Activated T-cell treated with anti-CD3 and anti-CD28 coated beads, Interleukin-2, amount 50 U/mL, for 4 hours (primary cell): Measurements from ENCODE around the gene CCP110. TPM values are rescaled to one million over a fixed set of nuclear protein-coding genes. Genes with fewer than 3 reads are reported as not detected.

Experiments used
- ATAC-seq, 2 donors: fragments of 200-7000 bp; cut with Tn5 transposase; one replicate each; pipeline ENCODE4 v1.10.0; 2021
- DNase-seq: peaks from one replicate; pipeline ENCODE4 v3.0.0-alpha.2; 2020
- H3K27me3 Mint-ChIP-seq: one replicate; pipeline ENCODE4 v1.8.0; 2021; ENCODE audit warnings: low read depth, mixed read lengths
- H3K36me3 Mint-ChIP-seq: one replicate; pipeline ENCODE4 v1.8.0; 2022; ENCODE audit warnings: mixed read lengths; ENCODE audit not compliant: insufficient read depth
- H3K4me1 Mint-ChIP-seq: one replicate; pipeline ENCODE4 v1.8.0; 2021; ENCODE audit warnings: low read depth, mixed read lengths
- H3K4me3 Mint-ChIP-seq: one replicate; pipeline ENCODE4 v1.8.0; 2021; ENCODE audit warnings: mild to moderate bottlenecking, moderate library complexity, mixed read lengths
- H3K9me3 Mint-ChIP-seq: one replicate; pipeline ENCODE4 v1.8.0; 2021; ENCODE audit warnings: mixed read lengths
- total RNA-seq, 3 donors: library from RNA; stranded (reverse); gene quantifications; one replicate each; pipeline ENCODE4 v1.2.1, GENCODE V29; 2021

CCP110 gene
- total RNA-seq, 3 donors from 2014 or later, result 14.1 to 17.4 (median 15.3) TPM

DNA sequence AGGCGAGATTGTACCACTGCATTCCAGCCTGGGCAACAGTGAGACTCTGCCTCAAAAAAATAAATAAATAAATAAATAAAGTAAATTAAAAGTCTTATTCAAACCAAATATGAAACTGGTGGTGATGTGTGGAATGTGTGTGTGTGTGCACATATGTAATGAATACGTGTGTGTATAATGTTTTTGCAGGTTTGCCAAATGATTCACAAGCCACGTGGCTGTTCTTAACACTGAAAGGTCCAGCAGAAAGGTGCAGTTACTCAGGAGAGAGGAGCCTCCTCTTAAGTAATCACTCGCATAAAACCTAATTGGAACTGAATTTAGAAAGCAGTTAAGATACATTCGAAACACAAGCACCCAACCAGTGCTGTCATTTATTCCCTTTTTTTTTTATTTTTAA is 24.7 kb upstream of the CCP110 start:
- no peaks in the 10 kb centered on the region for H3K27me3 Mint-ChIP-seq
- DNase-seq, result no peak
- peaks cover 2% of the 10 kb centered on the region for H3K4me1 Mint-ChIP-seq
- ATAC-seq, result no peak
- H3K36me3 Mint-ChIP-seq, result peaks cover 25% of the 10 kb centered on the region
- no peaks in the 10 kb centered on the region for H3K9me3 Mint-ChIP-seq
- H3K4me3 Mint-ChIP-seq, result no peak overlapping the region

DNA sequence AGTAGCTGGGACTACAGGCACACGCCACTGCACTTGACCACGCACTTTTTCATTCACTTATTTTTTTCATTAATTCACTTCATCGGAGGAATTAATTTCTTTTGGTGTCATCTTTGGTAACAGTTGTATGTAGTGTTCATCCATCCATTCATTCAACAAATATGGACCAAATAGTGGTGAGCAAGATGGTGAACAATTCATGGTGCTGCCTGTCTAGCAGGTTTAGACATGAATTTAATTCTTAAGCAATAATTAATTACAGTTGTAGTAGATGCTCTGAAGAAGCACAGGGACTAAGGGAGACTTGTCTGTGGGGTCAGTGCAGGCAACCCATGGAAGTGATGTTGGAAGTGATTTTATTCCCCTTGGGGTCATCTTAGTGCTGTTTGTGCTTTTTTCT is 24.3 kb upstream of the CCP110 start:
- ATAC-seq (no peak), DNase-seq (no peak)
- Mint-ChIP-seq H3K9me3 (no peaks in the 10 kb centered on the region), H3K27me3 (no peaks in the 10 kb centered on the region), H3K4me1 (no peaks in the 10 kb centered on the region), H3K4me3 (no peak overlapping the region), H3K36me3 (peaks cover 28% of the 10 kb centered on the region)

DNA sequence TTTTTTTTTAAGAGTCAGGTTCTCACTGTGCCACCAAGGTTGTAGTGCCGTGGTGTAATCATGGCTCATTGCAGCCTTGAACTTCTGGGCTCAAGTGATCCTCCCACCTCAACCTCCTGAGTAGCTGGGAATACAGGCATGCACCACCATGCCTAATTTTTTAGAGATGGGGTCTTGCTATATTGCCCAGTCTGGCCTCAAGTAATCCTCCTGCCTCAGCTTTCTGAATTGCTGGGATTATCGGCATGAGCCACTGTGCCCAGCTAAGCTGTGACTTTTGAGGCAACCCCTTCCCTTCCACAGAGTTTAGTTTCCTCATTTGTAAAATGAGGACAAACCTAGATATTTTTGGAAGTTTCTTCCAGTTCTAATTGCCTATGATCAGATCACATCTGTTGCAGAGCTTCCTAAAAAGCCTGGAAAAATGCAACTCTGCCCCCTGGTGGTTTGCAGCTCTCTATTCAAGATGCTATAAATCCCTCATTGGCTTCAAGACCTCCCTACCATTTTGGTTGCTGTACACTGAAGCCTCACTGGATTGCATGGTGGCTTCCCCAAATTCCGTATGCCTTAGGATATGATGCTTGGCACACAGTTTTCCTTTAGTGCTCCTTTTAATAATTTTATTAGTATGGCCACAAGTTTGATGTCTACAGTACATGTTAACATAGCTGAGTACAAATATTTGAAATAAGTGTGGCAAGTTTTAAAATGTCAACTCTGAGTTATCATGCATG is 21.2 kb upstream of the CCP110 start:
- Mint-ChIP-seq H3K4me3 (no peak overlapping the region), H3K36me3 (peaks cover 39% of the 10 kb centered on the region), H3K4me1 (no peaks in the 10 kb centered on the region), H3K9me3 (no peaks in the 10 kb centered on the region), H3K27me3 (no peaks in the 10 kb centered on the region)
- peak; percentile 54 for DNase-seq
- ATAC-seq, result peak; percentile 41 to 60

DNA sequence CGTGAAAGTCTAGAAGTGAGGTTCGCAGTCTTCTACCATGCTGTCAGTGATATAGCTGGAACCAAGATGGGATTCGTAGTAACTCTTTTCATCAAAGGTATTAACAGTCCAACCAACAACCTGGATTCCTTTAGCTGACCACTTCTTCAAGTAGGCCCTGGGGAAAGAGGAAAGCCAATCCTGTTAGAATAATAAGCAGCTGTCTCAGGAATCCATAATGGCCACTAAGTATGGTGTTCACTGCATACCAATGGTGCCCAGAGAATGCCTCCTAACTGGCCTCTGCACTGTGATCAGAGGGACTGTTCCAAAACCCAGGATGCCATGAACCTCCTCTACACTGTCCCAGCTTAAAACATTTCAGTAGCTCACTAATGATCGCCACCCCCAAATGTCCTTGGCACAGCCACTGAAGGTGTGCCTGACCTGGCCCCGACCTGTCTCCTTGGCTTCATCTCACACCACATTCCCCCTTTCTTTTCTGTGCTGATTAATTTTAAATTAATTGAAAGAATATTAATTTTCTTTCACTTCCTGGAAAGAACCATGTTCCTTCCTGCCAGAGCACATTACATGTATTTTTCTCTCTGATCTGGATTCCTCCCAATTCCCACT is 20.2 kb upstream of the CCP110 start:
- ATAC-seq (no peak), DNase-seq (no peak)
- Mint-ChIP-seq H3K36me3 (peaks cover 38% of the 10 kb centered on the region), H3K4me1 (no peaks in the 10 kb centered on the region), H3K4me3 (no peak overlapping the region), H3K9me3 (no peaks in the 10 kb centered on the region), H3K27me3 (no peaks in the 10 kb centered on the region)

DNA sequence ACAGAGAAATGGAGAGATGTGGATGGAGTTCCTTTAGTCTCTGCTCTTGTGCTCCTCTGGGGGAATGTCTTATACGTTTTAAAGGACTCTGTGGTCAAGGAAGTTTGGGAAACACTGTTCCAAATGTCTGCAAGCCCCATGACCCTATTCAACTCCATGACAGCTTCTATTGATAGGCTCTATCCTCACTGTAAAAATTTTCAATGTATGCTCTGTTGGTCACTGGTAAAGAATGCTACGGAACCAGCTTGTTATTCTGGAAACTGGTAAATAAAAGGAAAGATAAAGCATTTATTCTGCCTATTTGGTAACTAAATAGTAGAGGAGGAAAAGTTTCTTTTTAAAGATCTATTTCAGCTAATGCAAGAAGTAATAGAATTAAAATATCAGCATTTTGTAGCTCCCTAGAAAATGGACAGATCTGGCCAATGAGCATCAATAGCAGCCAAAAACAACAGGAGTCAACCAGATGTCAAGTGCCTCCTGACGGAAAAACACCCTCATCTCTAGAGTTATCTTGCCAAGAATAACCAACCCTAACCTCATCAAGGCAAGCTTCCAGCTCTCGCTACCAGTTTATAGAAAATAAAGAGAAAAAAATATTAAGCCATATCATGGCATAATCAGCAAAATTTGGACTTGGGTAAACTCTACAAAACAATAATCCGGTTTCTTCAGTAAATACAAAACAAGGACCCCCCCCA is 18.0 kb upstream of the CCP110 start:
- no peaks in the 10 kb centered on the region for H3K9me3 Mint-ChIP-seq
- no peak overlapping the region for H3K4me3 Mint-ChIP-seq
- peaks cover 31% of the 10 kb centered on the region for H3K36me3 Mint-ChIP-seq
- H3K4me1 Mint-ChIP-seq, result no peaks in the 10 kb centered on the region
- DNase-seq (no peak), ATAC-seq (no peak)
- no peaks in the 10 kb centered on the region for H3K27me3 Mint-ChIP-seq

DNA sequence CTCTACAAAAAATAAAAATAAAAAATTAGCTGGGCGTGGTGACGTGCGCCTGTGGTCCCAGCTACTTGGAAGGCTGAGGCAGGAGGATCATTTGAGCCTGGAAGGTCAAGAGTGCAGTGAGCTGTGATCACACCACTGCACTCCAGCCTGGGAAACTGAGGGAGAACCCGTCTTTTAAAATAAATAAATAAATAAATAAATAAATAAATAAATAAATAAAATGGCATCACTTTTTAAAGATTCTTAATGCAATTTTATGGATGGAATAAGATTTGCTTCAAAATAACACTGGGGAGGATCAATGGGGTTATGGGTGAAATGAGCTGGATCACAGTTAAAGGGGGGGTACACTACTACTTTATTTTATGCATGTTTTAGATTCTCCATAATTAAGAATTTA is 16.8 kb upstream of the CCP110 start:
- peaks cover 28% of the 10 kb centered on the region for H3K36me3 Mint-ChIP-seq
- H3K4me3 Mint-ChIP-seq, result no peak overlapping the region
- no peaks in the 10 kb centered on the region for H3K27me3 Mint-ChIP-seq

DNA sequence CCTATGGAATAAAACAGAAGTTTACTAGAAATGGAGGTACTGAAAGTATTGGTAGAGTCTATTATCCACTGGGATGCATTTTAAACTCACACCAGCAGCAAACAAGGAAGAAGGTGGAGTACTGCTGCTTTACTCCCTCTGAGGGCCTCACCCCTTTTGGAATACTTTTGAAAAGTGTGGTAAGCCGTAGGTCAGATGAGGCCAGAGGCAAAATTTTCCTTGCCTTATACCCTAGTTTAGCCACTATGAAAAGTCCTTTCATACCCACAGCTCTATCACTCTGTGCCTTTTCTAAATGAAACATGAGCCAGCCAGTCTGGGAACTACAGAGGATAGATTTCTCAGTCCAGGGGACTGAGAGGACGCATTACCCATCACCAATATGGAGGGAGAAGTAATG is 15.9 kb upstream of the CCP110 start:
- Mint-ChIP-seq H3K4me1 (peaks cover 4% of the 10 kb centered on the region), H3K9me3 (no peaks in the 10 kb centered on the region), H3K36me3 (peaks cover 27% of the 10 kb centered on the region), H3K27me3 (no peaks in the 10 kb centered on the region), H3K4me3 (no peak overlapping the region)
- DNase-seq, result no peak
- no peak for ATAC-seq

More for the DNA sequence above, 16.8 kb upstream of the CCP110 start:
- no peaks in the 10 kb centered on the region for H3K4me1 Mint-ChIP-seq
- no peak for ATAC-seq
- no peaks in the 10 kb centered on the region for H3K9me3 Mint-ChIP-seq
- no peak for DNase-seq

DNA sequence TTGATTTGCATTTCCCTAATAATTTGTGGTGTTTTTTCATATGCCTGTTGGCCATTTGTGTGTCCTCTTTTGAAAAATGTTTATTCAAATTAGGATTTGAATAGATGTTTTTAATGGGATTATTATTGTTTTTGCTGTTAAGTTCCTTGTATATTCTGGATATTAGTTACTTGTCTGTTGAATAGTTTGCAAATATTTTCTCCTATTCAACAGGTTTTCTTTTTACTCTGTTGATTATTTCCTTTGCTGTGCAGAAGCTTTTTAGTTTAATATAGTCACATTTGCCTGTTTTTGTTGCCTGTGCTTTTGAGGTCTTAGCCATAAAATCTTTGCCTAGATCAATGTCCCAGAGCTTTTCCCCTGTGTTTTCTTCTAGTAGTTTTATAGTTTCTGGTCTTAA is 11.4 kb upstream of the CCP110 start:
- Mint-ChIP-seq H3K36me3 (peaks cover 27% of the 10 kb centered on the region), H3K4me3 (no peak overlapping the region), H3K27me3 (no peaks in the 10 kb centered on the region), H3K4me1 (peaks cover 12% of the 10 kb centered on the region), H3K9me3 (no peaks in the 10 kb centered on the region)
- ATAC-seq, result no peak
- no peak for DNase-seq

DNA sequence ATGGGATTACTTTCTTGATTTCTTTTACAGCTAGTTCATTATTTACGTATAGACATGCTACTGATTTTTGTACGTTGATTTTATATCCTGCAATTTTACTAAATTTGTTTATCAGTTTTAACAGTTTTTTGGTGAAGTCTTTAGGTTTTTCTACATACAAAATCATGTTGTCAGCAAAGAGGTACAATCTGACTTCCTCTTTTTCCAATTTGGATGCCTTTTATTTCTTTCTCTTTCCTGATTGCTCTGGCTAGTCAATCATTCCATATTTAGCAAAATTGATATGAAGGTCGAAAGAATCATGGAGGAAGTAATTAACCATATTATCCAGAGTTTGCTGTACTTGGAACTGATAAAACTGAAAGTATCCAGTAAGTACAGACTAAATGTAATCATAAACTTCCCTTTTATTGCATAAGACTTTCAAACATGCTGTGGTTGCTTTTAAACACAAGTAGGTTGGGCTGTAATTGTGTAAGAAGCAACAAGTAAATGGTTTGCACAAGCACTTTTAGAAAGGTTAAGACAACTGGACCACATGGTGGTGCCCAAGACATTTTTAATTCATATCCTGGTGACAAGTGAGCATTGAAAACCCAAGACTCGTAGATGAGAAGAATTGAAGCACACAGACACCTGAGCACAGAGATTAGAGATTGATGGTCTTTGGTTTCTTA is 10.2 kb upstream of the CCP110 start:
- Mint-ChIP-seq H3K36me3 (peaks cover 27% of the 10 kb centered on the region), H3K9me3 (no peaks in the 10 kb centered on the region), H3K27me3 (no peaks in the 10 kb centered on the region), H3K4me1 (peaks cover 20% of the 10 kb centered on the region), H3K4me3 (no peak overlapping the region)
- no peak for ATAC-seq
- DNase-seq, result no peak

DNA sequence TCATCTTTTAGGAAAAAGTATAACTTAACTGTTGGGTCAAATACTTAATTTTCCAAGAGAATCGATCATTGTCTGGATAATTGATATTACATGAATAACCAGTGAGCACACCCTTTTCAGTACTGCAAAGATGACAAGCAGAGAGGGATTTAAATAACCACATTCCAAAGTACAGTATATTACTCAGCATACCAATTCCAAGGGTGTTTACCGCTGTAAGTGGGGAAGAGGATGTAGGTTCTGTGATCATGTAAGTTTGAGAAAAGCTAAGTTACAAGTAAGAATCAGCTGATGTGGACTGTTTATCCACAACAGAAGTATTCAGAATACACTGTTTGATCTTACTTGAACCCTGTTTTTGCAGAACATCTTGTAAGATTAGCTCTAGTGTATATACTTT is 8.0 kb upstream of the CCP110 start:
- no peaks in the 10 kb centered on the region for H3K27me3 Mint-ChIP-seq
- peaks cover 38% of the 10 kb centered on the region for H3K4me1 Mint-ChIP-seq
- no peak overlapping the region for H3K4me3 Mint-ChIP-seq
- no peak for ATAC-seq
- no peaks in the 10 kb centered on the region for H3K9me3 Mint-ChIP-seq
- no peak for DNase-seq
- peaks cover 27% of the 10 kb centered on the region for H3K36me3 Mint-ChIP-seq

DNA sequence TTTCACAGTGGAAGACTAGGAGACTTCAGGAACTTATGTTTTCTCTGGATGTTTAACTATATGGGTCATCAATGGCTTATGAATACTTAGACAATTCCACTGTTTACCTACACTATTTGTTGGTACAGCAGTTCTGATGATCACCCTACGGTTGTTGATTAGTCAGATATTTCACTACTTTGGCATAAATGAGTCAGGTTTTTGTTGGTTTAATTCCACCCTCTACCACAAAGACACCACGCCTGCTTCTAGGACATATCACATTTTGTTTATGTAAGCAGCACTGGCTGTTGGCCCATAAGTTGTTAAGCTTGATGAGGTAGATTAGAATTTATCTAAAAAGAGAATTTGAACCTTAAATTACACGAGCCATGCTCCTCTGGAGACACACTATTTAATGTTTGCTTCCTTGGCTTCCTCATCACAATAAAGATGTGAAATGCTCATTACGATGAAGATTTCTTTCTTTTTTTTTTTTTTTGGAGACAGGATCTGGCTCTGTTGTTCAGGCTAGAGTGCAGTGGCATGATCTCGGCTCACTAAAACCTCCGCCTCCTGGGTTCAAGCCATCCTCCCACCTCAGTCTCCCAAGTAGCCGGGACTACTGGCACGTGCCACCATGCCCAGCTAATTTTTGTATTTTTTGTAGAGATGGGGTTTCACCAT is 6.2 kb upstream of the CCP110 start:
- Mint-ChIP-seq H3K4me1 (peaks cover 49% of the 10 kb centered on the region), H3K27me3 (no peaks in the 10 kb centered on the region), H3K4me3 (no peak overlapping the region), H3K36me3 (peaks cover 22% of the 10 kb centered on the region), H3K9me3 (no peaks in the 10 kb centered on the region)
- ATAC-seq (no peak), DNase-seq (no peak)

DNA sequence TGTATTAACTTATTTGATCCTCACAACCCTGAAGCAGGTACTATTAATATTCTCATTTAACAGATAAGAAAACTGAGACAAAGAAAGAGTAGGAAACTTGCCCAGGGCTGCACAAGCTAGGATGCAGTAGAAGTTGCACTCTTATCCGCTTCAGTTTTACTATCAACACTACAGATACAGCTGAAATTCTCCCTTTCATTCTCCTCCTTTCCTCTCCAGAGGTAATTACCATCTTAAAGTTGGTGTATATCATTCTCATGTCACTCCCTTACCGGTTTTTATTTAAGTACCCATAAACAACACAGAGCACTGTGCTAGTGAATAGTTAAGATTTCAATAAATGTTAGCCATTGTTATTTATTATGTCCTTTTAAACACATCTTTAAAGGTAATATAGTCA is 5.4 kb upstream of the CCP110 start:
- Mint-ChIP-seq H3K9me3 (no peaks in the 10 kb centered on the region), H3K36me3 (peaks cover 15% of the 10 kb centered on the region), H3K27me3 (no peaks in the 10 kb centered on the region), H3K4me3 (no peak overlapping the region), H3K4me1 (peaks cover 47% of the 10 kb centered on the region)
- DNase-seq (no peak), ATAC-seq (no peak)

DNA sequence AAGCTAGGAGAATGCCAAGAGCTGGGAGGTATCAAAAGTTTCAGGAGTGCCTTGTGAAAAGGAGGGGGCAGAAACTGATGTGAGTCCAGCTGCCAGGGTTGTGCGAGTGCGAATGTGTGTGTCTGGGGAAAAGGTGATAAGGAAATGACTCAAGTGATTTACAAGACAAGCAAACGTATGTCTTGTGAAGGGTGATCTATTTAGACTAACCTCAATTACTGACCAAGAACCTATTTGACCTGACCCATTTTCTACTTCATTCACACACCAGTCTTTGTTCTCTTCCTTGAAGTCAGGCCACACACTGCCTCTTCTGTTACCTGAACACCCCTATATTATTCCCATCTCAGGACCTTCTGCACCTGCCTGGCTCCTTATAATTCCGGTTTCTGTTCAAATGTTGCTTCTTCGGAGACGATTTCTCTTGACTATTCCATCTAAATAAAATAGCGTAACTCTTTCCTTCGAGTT is 2.8 kb upstream of the CCP110 start:
- Mint-ChIP-seq H3K36me3 (peaks cover 10% of the 10 kb centered on the region), H3K27me3 (no peaks in the 10 kb centered on the region), H3K9me3 (no peaks in the 10 kb centered on the region), H3K4me1 (peaks cover 58% of the 10 kb centered on the region), H3K4me3 (peak overlapping the region; percentile 97)
- no peak for DNase-seq
- no peak for ATAC-seq
